ENCODE measurements around the gene NNAT.

DNA sequence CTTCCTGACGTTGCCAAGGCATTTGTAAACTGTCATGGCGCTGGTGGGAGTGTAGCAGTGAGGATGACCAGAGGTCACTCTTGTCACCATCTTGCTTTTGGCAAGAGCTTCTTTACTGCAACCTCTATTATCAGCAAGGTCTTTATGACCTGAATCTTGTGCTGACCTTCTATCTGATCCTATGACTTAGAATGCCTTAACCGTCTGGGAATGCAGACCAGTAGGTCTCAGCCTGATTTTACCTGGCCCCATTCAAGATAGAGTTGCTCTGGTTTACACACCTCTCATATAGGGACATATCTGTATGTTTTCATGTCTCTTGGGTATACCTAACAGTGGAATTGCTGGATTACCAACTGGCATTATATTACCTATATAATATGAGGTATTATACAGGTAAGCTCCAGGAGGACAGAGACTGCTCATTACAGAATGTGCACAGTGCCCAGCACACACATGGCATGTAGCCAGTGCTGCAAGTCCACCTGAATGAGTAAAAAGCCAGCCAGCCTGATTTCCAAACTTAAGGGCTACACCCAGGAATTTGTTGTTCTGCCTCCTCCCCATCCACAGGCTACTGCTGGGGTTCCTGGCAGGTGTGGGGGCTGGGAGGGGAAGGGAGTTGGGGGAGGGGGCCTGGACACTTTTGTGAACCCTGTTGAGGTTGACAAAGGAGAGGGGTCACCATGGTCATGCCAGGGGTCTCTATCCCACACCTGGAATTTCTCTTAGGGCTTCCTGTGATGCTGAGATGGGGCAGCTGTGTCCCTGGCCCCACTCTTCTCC is 41.8 kb downstream of the NNAT start:
- TF ChIP-seq, protein P1, sequence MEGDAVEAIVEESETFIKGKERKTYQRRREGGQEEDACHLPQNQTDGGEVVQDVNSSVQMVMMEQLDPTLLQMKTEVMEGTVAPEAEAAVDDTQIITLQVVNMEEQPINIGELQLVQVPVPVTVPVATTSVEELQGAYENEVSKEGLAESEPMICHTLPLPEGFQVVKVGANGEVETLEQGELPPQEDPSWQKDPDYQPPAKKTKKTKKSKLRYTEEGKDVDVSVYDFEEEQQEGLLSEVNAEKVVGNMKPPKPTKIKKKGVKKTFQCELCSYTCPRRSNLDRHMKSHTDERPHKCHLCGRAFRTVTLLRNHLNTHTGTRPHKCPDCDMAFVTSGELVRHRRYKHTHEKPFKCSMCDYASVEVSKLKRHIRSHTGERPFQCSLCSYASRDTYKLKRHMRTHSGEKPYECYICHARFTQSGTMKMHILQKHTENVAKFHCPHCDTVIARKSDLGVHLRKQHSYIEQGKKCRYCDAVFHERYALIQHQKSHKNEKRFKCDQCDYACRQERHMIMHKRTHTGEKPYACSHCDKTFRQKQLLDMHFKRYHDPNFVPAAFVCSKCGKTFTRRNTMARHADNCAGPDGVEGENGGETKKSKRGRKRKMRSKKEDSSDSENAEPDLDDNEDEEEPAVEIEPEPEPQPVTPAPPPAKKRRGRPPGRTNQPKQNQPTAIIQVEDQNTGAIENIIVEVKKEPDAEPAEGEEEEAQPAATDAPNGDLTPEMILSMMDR (IDR thresholded peaks at IDR 0.05) = no peak
- TF ChIP-seq POLR2A (IDR thresholded peaks at IDR 0.05) = no peak

Measured in uterus (tissue), 2 donors.